Fibroblast of peridontal ligament (primary cell): ENCODE results near the gene TPCN2.

Source experiments
- DNase-seq: peaks from one replicate; pipeline ENCODE4 v3.0.0-alpha.2; 2010; ENCODE audit errors: extremely low read depth

TPCN2 gene

GRCh38 chr11:69057236-69057635 is 8.5 kb downstream of the TPCN2 start:
- no peak for DNase-seq

DNA sequence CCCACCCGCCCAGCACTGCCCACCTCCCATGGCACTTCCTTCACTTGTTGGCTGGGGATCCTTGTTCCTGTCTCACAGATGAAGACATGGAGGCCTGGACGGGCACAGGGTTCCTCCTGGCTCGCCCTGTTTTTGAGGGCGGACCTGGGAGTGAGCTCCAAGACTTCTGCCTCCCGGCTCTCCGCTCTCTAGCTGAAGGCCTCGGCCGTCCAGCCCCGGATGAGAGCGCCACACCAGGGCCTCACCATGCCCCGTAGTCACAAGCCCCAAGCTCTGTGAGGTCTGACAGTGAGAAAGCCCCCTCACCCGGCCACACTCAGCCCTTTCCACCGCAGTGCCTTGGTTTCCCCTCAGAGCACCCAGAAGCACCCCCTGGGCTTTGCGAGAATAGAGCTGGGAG is 9.1 kb downstream of the TPCN2 start:
- DNase-seq = no peak

- no peak for DNase-seq
Measured at GRCh38 chr11:69058511-69059270, 10.0 kb downstream of the TPCN2 start.

- no peak for DNase-seq
Measured at GRCh38 chr11:69059429-69059828, 10.7 kb downstream of the TPCN2 start.

DNA sequence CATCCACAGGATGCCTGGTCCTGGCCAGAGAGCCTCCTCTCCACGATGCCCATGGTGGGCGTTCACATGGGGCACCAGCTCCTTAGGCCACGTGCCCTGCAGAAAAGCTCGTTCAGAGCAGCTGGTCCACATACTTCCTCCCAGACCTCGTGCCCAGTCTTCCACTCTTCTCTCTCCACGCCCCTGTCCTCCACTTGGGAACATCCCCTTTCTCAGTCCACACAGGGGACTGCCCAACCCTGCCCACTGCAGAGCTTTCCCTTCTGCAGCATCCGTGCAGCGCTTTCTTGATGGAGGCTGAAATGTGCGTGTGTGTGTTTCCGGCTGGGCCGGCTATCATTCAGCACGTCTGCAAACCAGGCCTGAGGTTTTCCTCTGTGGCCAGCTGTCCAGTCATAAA is 11.3 kb downstream of the TPCN2 start:
- DNase-seq = no peak

- DNase-seq = no peak
Measured at GRCh38 chr11:69060806-69061712, 12.3 kb downstream of the TPCN2 start.

GRCh38 chr11:69061713-69062053 is 13.0 kb downstream of the TPCN2 start:
- no peak for DNase-seq

GRCh38 chr11:69062169-69062855 is 13.6 kb downstream of the TPCN2 start:
- no peak for DNase-seq

DNA sequence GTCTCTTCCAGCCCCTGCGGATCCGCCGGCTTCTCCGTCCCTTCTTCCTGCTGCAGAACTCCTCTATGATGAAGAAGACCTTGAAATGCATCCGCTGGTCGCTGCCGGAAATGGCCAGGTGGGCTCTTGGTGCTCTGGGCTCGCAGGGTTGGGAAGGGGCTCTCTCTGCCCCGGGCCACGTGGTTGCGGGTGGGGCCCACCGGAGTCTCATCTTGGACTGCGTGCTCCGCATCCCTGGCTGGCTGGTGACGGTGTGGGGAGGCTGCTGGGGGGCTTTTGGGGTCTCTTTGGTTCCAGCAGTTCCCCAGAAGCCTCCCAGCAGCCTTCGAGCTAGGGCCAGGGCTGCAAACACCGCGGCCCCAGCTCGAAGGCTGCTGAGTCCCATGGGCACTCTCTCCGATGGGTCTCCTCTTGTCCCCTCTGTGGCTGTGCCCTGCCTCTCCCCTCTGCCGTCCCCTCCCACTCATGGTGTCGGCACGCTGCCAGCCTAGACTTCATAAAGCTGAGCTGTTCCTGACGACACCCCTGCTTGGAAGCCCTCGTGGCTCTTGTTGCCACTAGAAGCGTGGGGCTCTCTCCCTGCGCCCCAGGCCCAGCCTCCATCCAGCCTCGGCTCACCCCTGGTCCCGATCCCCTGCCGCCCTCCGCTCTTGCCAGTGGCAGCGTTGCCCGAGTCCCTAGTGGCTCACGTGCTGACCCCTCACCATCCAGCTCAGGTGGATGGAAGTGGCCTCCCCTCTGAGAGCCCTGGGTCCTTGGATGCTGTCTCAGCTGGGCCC is 14.3 kb downstream of the TPCN2 start:
- no peak for DNase-seq

DNA sequence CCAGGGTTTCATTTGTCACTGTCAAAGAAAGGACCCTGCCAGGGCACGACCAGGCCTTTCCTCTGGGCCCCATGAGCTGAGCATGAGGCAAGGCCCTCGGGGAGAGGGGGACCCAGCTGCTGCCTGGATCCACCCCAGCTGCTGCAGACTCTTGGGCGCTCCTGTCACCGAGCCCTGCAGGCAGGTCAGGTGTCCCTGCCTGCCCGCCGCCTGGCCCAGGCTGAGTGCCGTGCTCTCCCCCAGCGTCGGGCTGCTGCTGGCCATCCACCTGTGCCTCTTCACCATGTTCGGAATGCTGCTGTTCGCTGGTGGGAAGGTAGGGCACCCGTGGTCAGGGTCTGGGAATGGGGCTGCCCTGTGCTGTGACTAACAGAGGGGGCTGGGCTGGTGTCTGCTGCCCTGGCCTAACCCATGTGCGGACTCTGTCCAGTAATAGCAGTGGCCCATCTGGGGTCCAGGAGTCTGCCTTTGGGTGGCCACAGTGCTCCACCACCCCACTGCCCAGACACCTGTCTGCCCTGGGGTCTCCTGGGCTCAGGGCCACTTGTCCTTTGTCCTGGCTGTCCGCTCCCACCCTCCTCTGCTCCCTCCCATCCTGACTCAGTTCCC is 15.0 kb downstream of the TPCN2 start:
- no peak for DNase-seq

- no peak for DNase-seq
Measured at GRCh38 chr11:69064394-69064957, 15.7 kb downstream of the TPCN2 start.

GRCh38 chr11:69065147-69065710 is 16.5 kb downstream of the TPCN2 start:
- DNase-seq = no peak

DNA sequence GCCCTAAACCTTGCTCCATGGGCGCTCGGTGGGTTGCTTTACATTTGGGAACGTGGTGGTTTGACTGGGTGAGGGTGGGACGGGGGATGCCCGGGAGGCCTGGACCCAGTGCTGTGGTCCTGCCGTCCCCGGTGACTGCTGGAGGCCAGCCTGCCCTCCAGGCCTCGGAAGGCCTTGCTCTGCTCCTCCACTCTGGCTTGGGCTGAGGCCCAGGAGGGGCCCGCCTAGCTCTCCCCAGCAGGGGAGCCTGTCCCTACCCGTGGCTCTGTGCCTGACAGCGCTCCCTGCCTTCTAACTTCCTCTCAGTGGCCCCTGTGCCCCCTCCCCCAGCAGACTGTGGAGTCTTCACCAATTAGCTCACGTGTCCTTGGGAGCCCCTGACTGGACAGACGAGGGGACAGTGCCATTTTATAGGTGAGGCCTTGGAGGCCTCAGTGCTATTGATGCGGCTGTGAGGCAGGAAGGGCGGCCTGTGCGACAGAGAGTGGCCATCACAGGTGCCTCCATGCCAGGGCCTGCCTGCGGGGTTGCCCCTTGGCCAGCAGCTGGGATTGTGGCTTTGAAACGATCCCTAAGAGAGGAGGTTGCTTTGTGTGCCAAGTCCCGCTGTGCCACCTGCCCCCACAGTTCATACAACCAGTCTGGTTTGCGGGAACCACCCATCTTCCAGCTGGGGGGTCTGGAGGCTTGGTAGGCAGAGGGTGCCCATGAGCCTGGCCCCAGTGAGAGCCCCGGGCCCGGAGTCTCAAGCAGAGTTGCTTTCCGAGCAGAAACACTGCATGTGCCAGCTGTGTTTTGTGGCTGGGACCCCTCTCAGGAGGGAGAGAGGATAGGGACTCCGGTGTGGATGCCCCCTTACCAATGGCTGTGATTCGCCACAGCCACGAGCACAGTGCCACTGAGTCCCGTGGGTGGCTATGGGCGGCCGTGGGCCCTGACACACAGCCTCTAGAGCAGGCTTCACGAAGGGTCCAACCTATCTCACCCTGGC is 17.7 kb downstream of the TPCN2 start:
- no peak for DNase-seq

DNA sequence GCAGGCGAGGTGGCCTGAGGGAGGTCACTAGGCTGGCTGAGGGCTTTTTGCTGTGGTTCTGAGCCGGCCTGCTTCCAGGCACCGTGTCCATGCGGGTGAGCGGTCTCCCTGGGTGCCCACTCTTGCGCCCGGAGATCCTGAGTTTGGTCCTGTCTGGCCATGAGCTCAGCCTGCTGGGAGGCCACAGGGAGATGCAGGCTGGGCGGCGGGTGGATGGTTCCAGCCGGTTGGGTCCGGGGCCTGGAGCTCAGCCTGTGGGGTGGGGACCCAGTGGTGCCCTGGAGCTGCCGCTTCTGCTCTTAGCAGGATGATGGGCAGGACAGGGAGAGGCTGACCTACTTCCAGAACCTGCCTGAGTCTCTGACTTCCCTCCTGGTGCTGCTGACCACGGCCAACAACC is 18.5 kb downstream of the TPCN2 start:
- DNase-seq = no peak

GRCh38 chr11:69071086-69071800 is 22.5 kb downstream of the TPCN2 start:
- DNase-seq = no peak

GRCh38 chr11:69071956-69072355 is 23.2 kb downstream of the TPCN2 start:
- DNase-seq = no peak

GRCh38 chr11:69073469-69073868 is 24.7 kb downstream of the TPCN2 start:
- no peak for DNase-seq

DNA sequence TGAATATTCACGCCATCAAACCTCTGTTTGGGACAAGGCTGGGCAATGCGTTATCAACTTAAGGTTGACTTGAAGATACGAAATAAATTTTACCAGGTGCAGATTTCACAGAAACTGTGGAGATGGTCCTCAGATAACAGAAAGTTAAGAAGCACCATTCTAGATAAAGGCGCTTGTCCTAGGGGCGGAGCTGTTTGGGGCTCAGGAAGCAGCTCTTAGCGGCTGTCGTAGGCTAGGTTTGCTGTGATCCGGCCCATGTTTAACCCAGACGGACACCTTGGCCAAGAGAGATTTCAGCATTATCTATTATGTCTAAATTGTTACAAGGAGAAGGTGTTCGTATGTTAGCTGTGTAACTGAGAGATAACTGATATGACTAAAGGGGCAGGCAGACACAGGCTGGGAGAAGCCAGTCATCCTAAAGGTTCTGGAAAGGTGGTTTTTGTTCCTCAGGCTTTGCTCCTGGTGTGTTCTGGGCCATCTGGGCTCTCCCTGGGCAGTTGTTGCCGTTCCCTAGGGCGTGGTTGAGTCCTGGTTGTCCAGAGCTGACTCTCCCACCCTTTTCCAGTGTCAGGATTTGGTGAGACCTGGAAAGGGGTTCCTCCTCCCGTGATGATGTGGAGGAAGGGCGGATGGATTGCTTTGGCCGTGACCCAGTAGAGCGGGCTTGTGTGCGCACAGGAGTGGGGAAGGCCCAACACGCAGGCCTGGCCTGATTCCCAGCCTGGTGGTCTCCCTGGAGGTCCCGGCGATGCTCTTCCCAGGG is 25.8 kb downstream of the TPCN2 start:
- DNase-seq = no peak
